Fibroblast of villous mesenchyme (primary cell): Measurements from ENCODE around the gene COG2. TPM values are rescaled to one million over a fixed set of nuclear protein-coding genes. Genes with fewer than 3 reads are reported as not detected.
A peak's percentile ranks its signal among the peaks of the same experiment; 100 is the strongest.
"Not testable (repeated sequence)": the region's sequence is repeated elsewhere in the genome, so short reads cannot be mapped to it uniquely, and the experiment has no call there.

Source experiments
- DNase-seq: peaks from one replicate; pipeline ENCODE4 v3.0.0-alpha.2; 2010; ENCODE audit warnings: low read depth
- H3K4me3 ChIP-seq: 2 replicates; pipeline ENCODE4 v1.5.1; 2011; ENCODE audit warnings: low read depth, mild to moderate bottlenecking, low read length
- CTCF ChIP-seq: IDR thresholded peaks from 2 replicates; pipeline ENCODE4 v1.5.1; 2012; ENCODE audit warnings: low read depth, mild to moderate bottlenecking, low read length; ENCODE audit not compliant: insufficient read depth
- total RNA-seq: library from RNA; depleted of rRNA; stranded (reverse); fragments of >200 nt; gene quantifications from 2 replicates; pipeline ENCODE4 v1.2.3, GENCODE V29; 2012

Gene COG2
- total RNA-seq, 1 donor, result 21.6 TPM

- no peak for TF ChIP-seq CTCF
- no peak for DNase-seq
- H3K4me3 ChIP-seq, result no peak overlapping the region
Observed at GRCh38 chr1:230713547-230713914, 71.2 kb downstream of the COG2 start.

GRCh38 chr1:230713915-230714764 lies 71.9 kb downstream of the COG2 start, which contains the start of gene AGT:
AGT (minus strand) TSS chr1:230714122; CDS start chr1:230710823, 3,299 bp downstream.
- H3K4me3 ChIP-seq, result no peak within 1 kb of the TSS
- peak; percentile 61 for DNase-seq
- no peak for TF ChIP-seq CTCF

GRCh38 chr1:230715510-230715909 lies 73.2 kb downstream of the COG2 start:
- no peak overlapping the region for H3K4me3 ChIP-seq
- TF ChIP-seq CTCF, result no peak

GRCh38 chr1:230716453-230716852 lies 74.2 kb downstream of the COG2 start:
- DNase-seq, H3K4me3 ChIP-seq: not testable (repeated sequence)

More at GRCh38 chr1:230715510-230715909, 73.2 kb downstream of the COG2 start:
- no peak for DNase-seq

GRCh38 chr1:230717251-230717650 lies 75.0 kb downstream of the COG2 start:
- no peak overlapping the region for H3K4me3 ChIP-seq
- no peak for TF ChIP-seq CTCF
- DNase-seq, result peak; percentile 12

GRCh38 chr1:230721849-230722522 lies 79.7 kb downstream of the COG2 start:
- H3K4me3 ChIP-seq, DNase-seq: not testable (repeated sequence)

- no peak for TF ChIP-seq CTCF
- DNase-seq, result no peak
- H3K4me3 ChIP-seq, result no peak overlapping the region
Observed at GRCh38 chr1:230725256-230726012, 83.2 kb downstream of the COG2 start.
